Dedifferentiated amniotic fluid mesenchymal stem cell (primary cell): Measurements from ENCODE around the gene TWIST1.
A peak's percentile ranks its signal among the peaks of the same experiment; 100 is the strongest.

Source experiments
- DNase-seq: peaks from one replicate; pipeline ENCODE4 v3.0.0-alpha.2; 2016; ENCODE audit errors: extremely low spot score

TWIST1 gene

GRCh38 chr7:19117091-19117869 lies at the start of gene TWIST1:
Gene TWIST1 (minus strand): TSS chr7:19117636. CDS start chr7:19117321, 315 bp downstream.
- DNase-seq = peak; percentile 96

GRCh38 chr7:19161671-19162070 lies 44.2 kb upstream of the TWIST1 start:
- no peak for DNase-seq

- DNase-seq = no peak
These were observed 29.3 kb upstream of the TWIST1 start for GRCh38 chr7:19146699-19147098.

- DNase-seq = no peak
These were observed 28.1 kb upstream of the TWIST1 start for GRCh38 chr7:19145434-19146115.

GRCh38 chr7:19144661-19145433 lies 27.4 kb upstream of the TWIST1 start, which contains the start of gene FERD3L:
Gene FERD3L (minus strand): TSS chr7:19145421. CDS start chr7:19145362, 59 bp downstream.
- no peak for DNase-seq

- no peak for DNase-seq
These were observed 26.6 kb upstream of the TWIST1 start for GRCh38 chr7:19143881-19144574.

GRCh38 chr7:19139706-19140327 lies 22.4 kb upstream of the TWIST1 start:
- no peak for DNase-seq

- no peak for DNase-seq
These were observed 16.4 kb upstream of the TWIST1 start for GRCh38 chr7:19133886-19134285.

- no peak for DNase-seq
These were observed 16.0 kb upstream of the TWIST1 start for GRCh38 chr7:19133390-19133789.

- DNase-seq = no peak
These were observed 11.4 kb upstream of the TWIST1 start for GRCh38 chr7:19128856-19129255.

GRCh38 chr7:19121977-19122588 lies 4.6 kb upstream of the TWIST1 start:
- peak; percentile 73 for DNase-seq

GRCh38 chr7:19119870-19120486 lies 2.5 kb upstream of the TWIST1 start:
- no peak for DNase-seq

- DNase-seq = no peak
These were observed 1.9 kb upstream of the TWIST1 start for GRCh38 chr7:19119372-19119771.

- DNase-seq = no peak
These were observed 1.4 kb upstream of the TWIST1 start for GRCh38 chr7:19118636-19119371.

GRCh38 chr7:19117870-19118608 lies 603 bp upstream of the TWIST1 start:
- no peak for DNase-seq

- no peak for DNase-seq
These were observed 1.0 kb downstream of the TWIST1 start for GRCh38 chr7:19116121-19117090.

- DNase-seq = no peak
These were observed 2.9 kb downstream of the TWIST1 start for GRCh38 chr7:19114551-19114855.
